Chondrocyte (in vitro differentiated cells): ENCODE measurements around the gene TBC1D4. TPM values are rescaled to one million over a fixed set of nuclear protein-coding genes. Genes with fewer than 3 reads are reported as not detected.

Source experiments
- DNase-seq: peaks from one replicate; pipeline ENCODE4 v3.0.0; 2021; ENCODE audit warnings: mixed read lengths, low spot score
- H3K27ac Mint-ChIP-seq: one replicate; pipeline ENCODE4 v1.8.0; 2021; ENCODE audit warnings: mild to moderate bottlenecking, moderate library complexity, mixed read lengths; ENCODE audit not compliant: unreplicated experiment
- H3K27me3 Mint-ChIP-seq: 2 replicates; pipeline ENCODE4 v1.8.0; 2021; ENCODE audit warnings: low read depth, mixed read lengths
- H3K36me3 Mint-ChIP-seq: 2 replicates; pipeline ENCODE4 v1.8.0; 2021; ENCODE audit warnings: low read depth, mixed read lengths
- H3K4me1 Mint-ChIP-seq: 2 replicates; pipeline ENCODE4 v1.8.0; 2021; ENCODE audit warnings: low read depth, mild to moderate bottlenecking, mixed read lengths
- H3K4me3 Mint-ChIP-seq: one replicate; pipeline ENCODE4 v1.8.0; 2021; ENCODE audit warnings: mild to moderate bottlenecking, moderate library complexity, mixed read lengths; ENCODE audit not compliant: unreplicated experiment
- H3K9me3 Mint-ChIP-seq: 2 replicates; pipeline ENCODE4 v1.8.0; 2021; ENCODE audit warnings: low read depth, mixed read lengths
- total RNA-seq: library from RNA; stranded (reverse); gene quantifications from 3 replicates; pipeline ENCODE4 v1.2.1, GENCODE V29; 2021
- TF ChIP-seq, protein P1 (sequence below): fragments of 200-600 bp; sonication (generic); IDR thresholded peaks from 2 replicates; pipeline ENCODE4 v1.5.0; 2021; ENCODE audit warnings: antibody characterized with exemption, mild to moderate bottlenecking, moderate library complexity

The TBC1D4 gene
- total RNA-seq, 1 donor from 2014 or later, result 5.7 TPM

DNA sequence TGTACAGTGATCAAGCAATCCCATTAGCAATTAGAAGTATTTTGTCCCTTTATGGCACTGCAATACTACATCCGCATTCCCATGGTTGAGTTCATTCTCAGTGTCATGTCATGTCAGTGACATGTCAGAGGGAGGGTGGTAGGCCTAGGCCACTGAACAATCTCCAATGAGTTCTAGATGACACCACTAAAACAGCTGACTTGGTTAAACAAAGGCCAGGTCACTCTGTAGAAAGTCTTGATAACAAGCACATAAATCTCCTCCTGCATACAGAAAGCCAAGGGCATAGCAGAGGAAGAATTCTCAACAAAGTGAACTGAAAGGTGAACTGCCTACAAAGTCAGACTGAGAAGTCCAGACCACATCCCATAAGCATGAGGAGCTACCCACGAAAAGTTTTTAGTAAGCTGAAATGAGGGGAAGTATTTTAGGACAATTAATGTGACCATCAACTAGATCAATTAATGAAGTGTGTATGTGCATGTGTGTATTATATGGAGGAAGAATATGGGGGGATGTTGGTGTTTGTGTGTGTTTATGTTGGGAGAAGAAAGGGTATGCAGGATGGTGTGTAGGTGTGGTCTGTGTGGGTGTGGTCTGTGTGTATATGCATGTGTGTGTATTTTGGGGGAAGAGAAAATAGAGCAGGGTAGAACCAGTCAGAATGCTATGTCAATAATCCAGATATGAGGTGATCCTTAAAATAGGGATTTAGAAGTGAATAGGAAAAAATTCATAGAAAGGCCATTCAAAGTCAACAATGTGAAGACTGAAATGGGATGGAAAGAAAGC lies 67.7 kb downstream of the TBC1D4 start:
- H3K9me3 Mint-ChIP-seq, result no peaks in the 10 kb centered on the region
- no peak for DNase-seq
- no peak overlapping the region for H3K4me3 Mint-ChIP-seq
- H3K4me1 Mint-ChIP-seq, result peaks cover 34% of the 10 kb centered on the region
- no peaks in the 10 kb centered on the region for H3K36me3 Mint-ChIP-seq
- H3K27me3 Mint-ChIP-seq, result no peaks in the 10 kb centered on the region
- H3K27ac Mint-ChIP-seq, result no peak overlapping the region
- TF ChIP-seq, protein P1, sequence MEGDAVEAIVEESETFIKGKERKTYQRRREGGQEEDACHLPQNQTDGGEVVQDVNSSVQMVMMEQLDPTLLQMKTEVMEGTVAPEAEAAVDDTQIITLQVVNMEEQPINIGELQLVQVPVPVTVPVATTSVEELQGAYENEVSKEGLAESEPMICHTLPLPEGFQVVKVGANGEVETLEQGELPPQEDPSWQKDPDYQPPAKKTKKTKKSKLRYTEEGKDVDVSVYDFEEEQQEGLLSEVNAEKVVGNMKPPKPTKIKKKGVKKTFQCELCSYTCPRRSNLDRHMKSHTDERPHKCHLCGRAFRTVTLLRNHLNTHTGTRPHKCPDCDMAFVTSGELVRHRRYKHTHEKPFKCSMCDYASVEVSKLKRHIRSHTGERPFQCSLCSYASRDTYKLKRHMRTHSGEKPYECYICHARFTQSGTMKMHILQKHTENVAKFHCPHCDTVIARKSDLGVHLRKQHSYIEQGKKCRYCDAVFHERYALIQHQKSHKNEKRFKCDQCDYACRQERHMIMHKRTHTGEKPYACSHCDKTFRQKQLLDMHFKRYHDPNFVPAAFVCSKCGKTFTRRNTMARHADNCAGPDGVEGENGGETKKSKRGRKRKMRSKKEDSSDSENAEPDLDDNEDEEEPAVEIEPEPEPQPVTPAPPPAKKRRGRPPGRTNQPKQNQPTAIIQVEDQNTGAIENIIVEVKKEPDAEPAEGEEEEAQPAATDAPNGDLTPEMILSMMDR, result no peak

DNA sequence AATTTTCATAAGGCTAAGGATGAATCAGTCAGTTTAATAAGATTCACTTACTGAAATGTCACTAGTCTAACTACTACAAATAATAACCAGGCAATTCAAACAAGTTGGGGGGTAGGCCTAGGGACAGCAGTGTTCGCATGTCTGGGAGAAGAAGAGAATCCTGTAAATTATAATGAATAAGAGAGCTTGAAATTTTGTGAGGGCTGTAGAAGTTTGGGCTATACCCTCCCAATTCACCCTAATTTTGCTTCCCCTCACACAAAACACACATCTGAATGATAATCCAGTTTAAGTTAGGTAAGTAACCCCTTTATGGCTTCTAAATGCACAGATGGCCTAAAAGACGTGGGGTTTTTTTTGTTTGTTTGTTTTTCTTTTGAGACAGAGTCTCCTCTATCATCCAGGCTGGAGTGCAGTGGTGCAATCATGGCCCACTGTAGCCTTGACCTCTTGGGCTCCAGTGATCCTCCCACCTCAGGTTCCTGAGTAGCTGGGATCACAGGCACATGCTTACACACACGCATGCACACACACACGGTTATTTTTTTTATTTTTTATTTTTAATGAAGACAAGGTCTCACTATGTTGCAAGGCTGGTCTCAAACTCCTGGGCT lies 69.9 kb downstream of the TBC1D4 start:
- Mint-ChIP-seq H3K27me3 (no peaks in the 10 kb centered on the region), H3K4me3 (no peak overlapping the region), H3K9me3 (no peaks in the 10 kb centered on the region), H3K36me3 (no peaks in the 10 kb centered on the region), H3K4me1 (peaks cover 26% of the 10 kb centered on the region), H3K27ac (no peak overlapping the region)
- no peak for DNase-seq
- TF ChIP-seq, protein P1, result no peak

DNA sequence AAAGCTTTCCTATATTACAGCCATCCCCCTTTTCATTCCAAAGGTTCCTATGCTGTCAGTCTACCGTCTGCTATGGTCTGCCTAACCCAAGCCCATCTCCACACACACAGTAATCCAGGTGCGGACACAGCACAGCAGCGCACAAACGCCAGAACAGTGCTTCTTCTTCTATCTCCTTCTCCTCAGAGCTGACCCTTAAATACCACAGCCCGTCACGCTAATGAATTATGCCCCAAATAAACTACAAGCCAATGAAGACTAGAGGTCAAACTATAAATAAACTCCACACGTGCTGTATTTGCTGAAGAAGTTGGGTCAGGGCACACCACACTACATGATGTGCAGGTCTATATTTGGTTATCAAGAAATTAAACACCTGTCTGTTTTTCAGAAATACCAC lies 71.8 kb downstream of the TBC1D4 start:
- no peak overlapping the region for H3K27ac Mint-ChIP-seq
- TF ChIP-seq, protein P1, result no peak
- H3K9me3 Mint-ChIP-seq, result no peaks in the 10 kb centered on the region
- no peaks in the 10 kb centered on the region for H3K36me3 Mint-ChIP-seq
- no peak overlapping the region for H3K4me3 Mint-ChIP-seq
- H3K4me1 Mint-ChIP-seq, result peaks cover 16% of the 10 kb centered on the region
- H3K27me3 Mint-ChIP-seq, result no peaks in the 10 kb centered on the region
- DNase-seq, result no peak

DNA sequence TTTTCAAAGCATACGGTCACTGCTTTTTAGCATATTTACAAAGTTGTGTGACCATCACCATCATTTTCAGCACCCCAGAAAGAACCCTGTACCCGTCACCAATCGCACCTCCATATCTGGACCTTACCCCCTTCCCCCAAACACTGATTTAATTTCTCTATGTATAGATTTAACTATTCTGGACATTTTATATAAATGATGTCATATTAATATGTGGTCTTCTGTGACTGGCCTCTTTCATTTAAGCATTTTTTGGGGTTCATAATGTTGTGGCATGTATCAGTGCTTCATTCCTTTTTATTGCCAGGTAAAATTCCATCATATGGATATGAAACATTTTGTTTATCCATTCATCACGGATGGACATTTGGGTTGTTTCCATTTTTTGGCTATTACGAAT lies 74.0 kb downstream of the TBC1D4 start:
- H3K27me3 Mint-ChIP-seq, result no peaks in the 10 kb centered on the region
- peaks cover 9% of the 10 kb centered on the region for H3K4me1 Mint-ChIP-seq
- H3K27ac Mint-ChIP-seq, result no peak overlapping the region
- no peak for DNase-seq
- no peaks in the 10 kb centered on the region for H3K9me3 Mint-ChIP-seq
- TF ChIP-seq, protein P1, result no peak
- no peak overlapping the region for H3K4me3 Mint-ChIP-seq
- no peaks in the 10 kb centered on the region for H3K36me3 Mint-ChIP-seq

DNA sequence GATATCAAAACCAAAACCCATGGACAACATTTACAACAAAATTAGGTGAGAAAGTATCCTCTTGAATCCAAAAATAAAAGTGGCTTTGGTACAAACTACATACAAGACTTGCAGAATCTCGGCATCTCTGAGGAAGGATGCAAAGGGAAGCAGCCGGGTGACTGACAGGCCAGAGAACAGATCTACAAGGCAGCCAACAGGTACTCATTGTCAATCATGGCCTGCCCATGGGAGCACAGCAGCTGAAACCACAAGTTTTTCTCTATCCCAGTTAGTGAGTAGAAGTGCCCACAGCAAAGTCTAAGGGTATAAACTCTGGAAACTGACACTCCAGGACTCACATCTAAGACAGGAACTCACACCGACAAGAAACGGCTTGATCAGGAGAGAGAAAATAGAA lies 74.5 kb downstream of the TBC1D4 start:
- DNase-seq, result no peak
- no peaks in the 10 kb centered on the region for H3K36me3 Mint-ChIP-seq
- peaks cover 12% of the 10 kb centered on the region for H3K4me1 Mint-ChIP-seq
- no peak overlapping the region for H3K27ac Mint-ChIP-seq
- TF ChIP-seq, protein P1, result no peak
- no peaks in the 10 kb centered on the region for H3K27me3 Mint-ChIP-seq
- H3K4me3 Mint-ChIP-seq, result no peak overlapping the region
- no peaks in the 10 kb centered on the region for H3K9me3 Mint-ChIP-seq
